Chondrocyte (in vitro differentiated cells): ENCODE results near the gene MYLK. TPM values are rescaled to one million over a fixed set of nuclear protein-coding genes. Genes with fewer than 3 reads are reported as not detected.
"Not testable (repeated sequence)": the region's sequence is repeated elsewhere in the genome, so short reads cannot be mapped to it uniquely, and the experiment has no call there.

Experiments used
- DNase-seq: peaks from one replicate; pipeline ENCODE4 v3.0.0; 2021; ENCODE audit warnings: mixed read lengths, low spot score
- H3K27ac Mint-ChIP-seq: one replicate; pipeline ENCODE4 v1.8.0; 2021; ENCODE audit warnings: mild to moderate bottlenecking, moderate library complexity, mixed read lengths; ENCODE audit not compliant: unreplicated experiment
- H3K27me3 Mint-ChIP-seq: 2 replicates; pipeline ENCODE4 v1.8.0; 2021; ENCODE audit warnings: low read depth, mixed read lengths
- H3K36me3 Mint-ChIP-seq: 2 replicates; pipeline ENCODE4 v1.8.0; 2021; ENCODE audit warnings: low read depth, mixed read lengths
- H3K4me1 Mint-ChIP-seq: 2 replicates; pipeline ENCODE4 v1.8.0; 2021; ENCODE audit warnings: low read depth, mild to moderate bottlenecking, mixed read lengths
- H3K4me3 Mint-ChIP-seq: one replicate; pipeline ENCODE4 v1.8.0; 2021; ENCODE audit warnings: mild to moderate bottlenecking, moderate library complexity, mixed read lengths; ENCODE audit not compliant: unreplicated experiment
- H3K9me3 Mint-ChIP-seq: 2 replicates; pipeline ENCODE4 v1.8.0; 2021; ENCODE audit warnings: low read depth, mixed read lengths
- total RNA-seq: library from RNA; stranded (reverse); gene quantifications from 3 replicates; pipeline ENCODE4 v1.2.1, GENCODE V29; 2021
- TF ChIP-seq, protein P1 (sequence below): fragments of 200-600 bp; sonication (generic); IDR thresholded peaks from 2 replicates; pipeline ENCODE4 v1.5.0; 2021; ENCODE audit warnings: antibody characterized with exemption, mild to moderate bottlenecking, moderate library complexity

MYLK gene
- total RNA-seq, 1 donor from 2014 or later = 405 TPM

DNA sequence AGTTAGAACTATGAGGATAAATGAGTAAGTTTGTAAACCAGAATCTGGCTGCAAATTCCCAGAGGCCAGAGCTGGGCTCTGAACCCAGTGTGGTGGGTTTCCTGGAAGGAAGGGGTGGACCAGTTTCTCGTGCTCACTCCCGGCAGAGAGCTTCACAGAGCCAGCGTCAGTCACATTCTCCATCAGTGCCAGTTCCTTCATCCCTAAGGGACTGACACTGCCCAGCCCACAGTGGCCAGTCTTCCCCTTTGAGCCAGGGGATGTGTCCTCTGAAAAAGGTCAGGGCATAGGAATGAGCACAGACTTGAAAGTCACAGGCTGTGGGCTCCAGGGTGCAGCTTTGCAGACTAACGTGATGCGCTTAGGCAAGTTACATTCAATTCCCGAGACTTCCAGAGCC, 163.5 kb downstream of the MYLK start:
- Mint-ChIP-seq H3K9me3 (peaks cover 2% of the 10 kb centered on the region), H3K4me3 (no peak overlapping the region), H3K4me1 (peaks cover 76% of the 10 kb centered on the region), H3K36me3 (no peaks in the 10 kb centered on the region), H3K27me3 (no peaks in the 10 kb centered on the region), H3K27ac (peak overlapping the region; percentile 97)
- TF ChIP-seq, protein P1, sequence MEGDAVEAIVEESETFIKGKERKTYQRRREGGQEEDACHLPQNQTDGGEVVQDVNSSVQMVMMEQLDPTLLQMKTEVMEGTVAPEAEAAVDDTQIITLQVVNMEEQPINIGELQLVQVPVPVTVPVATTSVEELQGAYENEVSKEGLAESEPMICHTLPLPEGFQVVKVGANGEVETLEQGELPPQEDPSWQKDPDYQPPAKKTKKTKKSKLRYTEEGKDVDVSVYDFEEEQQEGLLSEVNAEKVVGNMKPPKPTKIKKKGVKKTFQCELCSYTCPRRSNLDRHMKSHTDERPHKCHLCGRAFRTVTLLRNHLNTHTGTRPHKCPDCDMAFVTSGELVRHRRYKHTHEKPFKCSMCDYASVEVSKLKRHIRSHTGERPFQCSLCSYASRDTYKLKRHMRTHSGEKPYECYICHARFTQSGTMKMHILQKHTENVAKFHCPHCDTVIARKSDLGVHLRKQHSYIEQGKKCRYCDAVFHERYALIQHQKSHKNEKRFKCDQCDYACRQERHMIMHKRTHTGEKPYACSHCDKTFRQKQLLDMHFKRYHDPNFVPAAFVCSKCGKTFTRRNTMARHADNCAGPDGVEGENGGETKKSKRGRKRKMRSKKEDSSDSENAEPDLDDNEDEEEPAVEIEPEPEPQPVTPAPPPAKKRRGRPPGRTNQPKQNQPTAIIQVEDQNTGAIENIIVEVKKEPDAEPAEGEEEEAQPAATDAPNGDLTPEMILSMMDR = no peak
- no peak for DNase-seq

DNA sequence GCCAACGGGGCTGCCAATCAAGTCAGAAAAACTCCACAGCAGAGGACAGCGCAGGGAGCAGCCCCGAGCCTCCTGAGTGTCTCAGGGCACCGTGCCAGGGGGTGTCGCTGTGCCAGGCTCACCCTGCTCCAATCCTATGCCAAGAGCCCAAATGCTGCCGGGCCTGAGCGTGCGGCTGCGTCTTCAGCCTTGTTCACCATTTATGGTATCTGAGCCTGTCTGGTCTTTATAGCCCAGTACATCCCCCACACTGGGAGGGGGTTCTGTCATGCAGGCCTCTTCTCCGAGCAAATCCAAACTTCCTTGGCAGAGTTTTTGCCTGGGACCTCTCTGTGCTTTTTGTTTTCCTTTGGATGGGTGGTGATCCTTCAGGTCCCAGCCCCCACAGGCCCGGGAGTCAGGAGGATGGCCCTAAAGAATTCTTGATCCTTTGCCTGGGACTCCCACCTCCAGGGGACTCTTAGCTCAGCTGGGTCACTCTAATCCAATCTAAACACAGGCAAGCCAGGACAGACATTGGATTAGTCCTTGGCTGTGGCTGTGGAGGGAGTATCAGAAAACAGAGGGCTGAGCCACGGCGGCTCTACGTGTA, 164.2 kb downstream of the MYLK start:
- H3K27ac Mint-ChIP-seq = peak overlapping the region; percentile 97
- peak overlapping the region; percentile 31 for H3K4me3 Mint-ChIP-seq
- H3K36me3 Mint-ChIP-seq = no peaks in the 10 kb centered on the region
- no peak for DNase-seq
- TF ChIP-seq, protein P1 = no peak
- H3K4me1 Mint-ChIP-seq = peaks cover 81% of the 10 kb centered on the region
- H3K27me3 Mint-ChIP-seq = no peaks in the 10 kb centered on the region
- peaks cover 2% of the 10 kb centered on the region for H3K9me3 Mint-ChIP-seq

DNA sequence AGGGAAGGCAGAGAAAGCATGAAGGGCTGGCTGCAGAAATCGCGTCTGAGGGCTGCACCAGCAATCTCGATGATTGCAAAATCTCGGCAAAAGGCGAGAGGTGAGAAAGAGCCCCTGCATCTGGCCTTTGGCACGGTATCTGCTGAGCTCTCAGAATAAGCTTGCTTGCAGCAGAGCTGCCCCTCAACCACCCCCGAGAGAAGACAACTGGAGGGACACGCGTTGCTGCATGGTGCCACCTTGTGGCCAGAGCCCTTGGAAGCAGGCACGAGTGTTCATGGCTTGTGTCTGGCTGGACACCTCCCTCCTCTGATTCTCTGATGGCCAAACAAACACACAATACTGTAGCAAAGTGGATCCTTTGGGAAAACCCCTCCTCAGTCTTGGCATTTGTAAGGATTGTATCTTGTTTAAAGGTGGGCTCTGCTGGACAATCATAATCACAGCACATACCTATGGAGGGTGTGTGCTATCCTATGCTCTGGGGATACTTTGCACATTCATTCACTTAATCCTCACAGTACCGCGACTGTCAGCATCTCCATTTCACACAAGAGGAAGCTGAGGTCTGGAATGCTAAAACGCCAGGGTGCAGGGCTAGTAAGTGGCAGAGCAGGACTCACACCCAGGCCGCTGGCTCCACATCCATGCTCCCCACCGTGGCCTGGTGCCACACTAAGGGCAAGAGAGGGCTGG, 164.9 kb downstream of the MYLK start:
- not testable (repeated sequence) for H3K4me3 Mint-ChIP-seq, H3K36me3 Mint-ChIP-seq, DNase-seq, H3K27me3 Mint-ChIP-seq, H3K9me3 Mint-ChIP-seq
- Mint-ChIP-seq H3K27ac (peak overlapping the region; percentile 97), H3K4me1 (peaks cover 84% of the 10 kb centered on the region)
- TF ChIP-seq, protein P1 = peak; percentile 88

DNA sequence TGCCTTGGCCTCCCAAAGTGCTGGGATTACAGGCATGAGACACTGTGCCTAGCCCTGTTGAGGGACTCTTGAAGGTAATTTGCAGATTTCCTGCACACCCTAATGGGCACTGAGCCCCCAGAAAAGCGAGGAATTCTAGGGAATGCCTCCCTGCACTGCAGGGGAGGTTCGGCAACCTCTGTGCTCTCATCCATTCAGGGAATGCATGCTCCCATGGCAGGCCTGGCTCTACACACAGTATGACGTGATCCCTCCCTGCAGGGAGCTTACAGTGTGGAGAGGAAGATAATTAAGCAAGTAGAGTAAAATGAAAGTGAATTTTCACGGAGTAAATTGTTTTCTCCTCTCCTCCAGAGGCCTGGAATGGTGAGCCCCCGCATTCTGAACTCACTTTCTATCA, 166.0 kb downstream of the MYLK start:
- no peaks in the 10 kb centered on the region for H3K27me3 Mint-ChIP-seq
- H3K4me1 Mint-ChIP-seq = peaks cover 85% of the 10 kb centered on the region
- TF ChIP-seq, protein P1 = no peak
- DNase-seq = no peak
- peaks cover 2% of the 10 kb centered on the region for H3K9me3 Mint-ChIP-seq
- H3K36me3 Mint-ChIP-seq = no peaks in the 10 kb centered on the region
- no peak overlapping the region for H3K4me3 Mint-ChIP-seq
- peak overlapping the region; percentile 97 for H3K27ac Mint-ChIP-seq

- DNase-seq, H3K36me3 Mint-ChIP-seq, H3K4me3 Mint-ChIP-seq, H3K27me3 Mint-ChIP-seq, H3K9me3 Mint-ChIP-seq: not testable (repeated sequence)
- Mint-ChIP-seq H3K27ac (peak overlapping the region; percentile 97), H3K4me1 (peaks cover 87% of the 10 kb centered on the region)
Observed at GRCh38 chr3:123717451-123717850, 166.7 kb downstream of the MYLK start.

- peak overlapping the region; percentile 97 for H3K27ac Mint-ChIP-seq
Observed at GRCh38 chr3:123716411-123716810, 167.7 kb downstream of the MYLK start.

More at GRCh38 chr3:123716411-123716810, 167.7 kb downstream of the MYLK start:
- Mint-ChIP-seq H3K4me1 (peaks cover 93% of the 10 kb centered on the region), H3K36me3 (no peaks in the 10 kb centered on the region), H3K27me3 (no peaks in the 10 kb centered on the region), H3K9me3 (peaks cover 2% of the 10 kb centered on the region), H3K4me3 (no peak overlapping the region)
- TF ChIP-seq, protein P1 = no peak
- DNase-seq = no peak
